ENCODE data around the gene MYO7B. TPM values are rescaled to one million over a fixed set of nuclear protein-coding genes. Genes with fewer than 3 reads are reported as not detected.

Gene MYO7B
- total and polyA plus RNA-seq, 2 donors (not counting 1 experiment from before 2014, with no cell fraction given), result under 0.01 TPM; not detected in 1

GRCh38 chr2:127638361-127639110 lies 103.1 kb downstream of the MYO7B start:
- Histone ChIP-seq H2AFZ (ENCODE audit: low read length) (no peak overlapping the region), H4K20me1 (ENCODE audit: control insufficient read depth, extremely low read depth, insufficient read depth, low read length) (no peaks in the 10 kb centered on the region), H3K36me3 (ENCODE audit: control insufficient read depth, insufficient read depth, low read length) (no peaks in the 10 kb centered on the region), H3K4me1 (ENCODE audit: control insufficient read depth, extremely low read depth, insufficient read depth, low read length) (peaks cover 9% of the 10 kb centered on the region), H3K4me2 (ENCODE audit: extremely low read depth, insufficient read depth, low read length) (no peak overlapping the region), H3K27ac (ENCODE audit: insufficient read depth, low read length) (no peak overlapping the region), H3K27me3 (ENCODE audit: control insufficient read depth, insufficient read depth, low read length) (no peaks in the 10 kb centered on the region), H3K79me2 (ENCODE audit: control insufficient read depth, insufficient read depth, low read length) (no peaks in the 10 kb centered on the region), H3K9me3 (ENCODE audit: control insufficient read depth, insufficient read depth, low read depth, low read length) (no peaks in the 10 kb centered on the region), H3K9ac (ENCODE audit: insufficient read depth, low read length) (no peak overlapping the region), H3K4me3 (replicated peaks in 1 of 4; ENCODE audit: control extremely low read depth in 1 of 4, insufficient read depth in 1 of 4, low read depth in 3 of 4, low read length in 4 of 4) (no peak overlapping the region)
- TF ChIP-seq CTCF (conservative IDR thresholded peaks at IDR 0.05 in 1 of 2, IDR thresholded peaks at IDR 0.05 in 1 of 2; ENCODE audit: low read depth in 1 of 2, low read length in 2 of 2) (no peak), EZH2 (IDR thresholded peaks at IDR 0.05; ENCODE audit: low read length, missing control alignments) (no peak)
- no peak for DNase-seq (ENCODE audit: low read depth in 2 of 2)

- H3K36me3 ChIP-seq (ENCODE audit: control insufficient read depth, insufficient read depth, low read length), result no peaks in the 10 kb centered on the region
- no peak overlapping the region for H2AFZ ChIP-seq (ENCODE audit: low read length)
- H3K27me3 ChIP-seq (ENCODE audit: control insufficient read depth, insufficient read depth, low read length), result no peaks in the 10 kb centered on the region
- H4K20me1 ChIP-seq (ENCODE audit: control insufficient read depth, extremely low read depth, insufficient read depth, low read length), result no peaks in the 10 kb centered on the region
- H3K9ac ChIP-seq (ENCODE audit: insufficient read depth, low read length), result no peak overlapping the region
- H3K27ac ChIP-seq (ENCODE audit: insufficient read depth, low read length), result no peak overlapping the region
- no peaks in the 10 kb centered on the region for H3K79me2 ChIP-seq (ENCODE audit: control insufficient read depth, insufficient read depth, low read length)
- no peak overlapping the region for H3K4me3 ChIP-seq (replicated peaks in 1 of 4; ENCODE audit: control extremely low read depth in 1 of 4, insufficient read depth in 1 of 4, low read depth in 3 of 4, low read length in 4 of 4)
- H3K4me1 ChIP-seq (ENCODE audit: control insufficient read depth, extremely low read depth, insufficient read depth, low read length), result peaks cover 9% of the 10 kb centered on the region
- no peak for TF ChIP-seq CTCF (conservative IDR thresholded peaks at IDR 0.05 in 1 of 2, IDR thresholded peaks at IDR 0.05 in 1 of 2; ENCODE audit: low read depth in 1 of 2, low read length in 2 of 2)
- TF ChIP-seq EZH2 (IDR thresholded peaks at IDR 0.05; ENCODE audit: low read length, missing control alignments), result no peak
- H3K9me3 ChIP-seq (ENCODE audit: control insufficient read depth, insufficient read depth, low read depth, low read length), result no peaks in the 10 kb centered on the region
- no peak for DNase-seq (ENCODE audit: low read depth in 2 of 2)
- H3K4me2 ChIP-seq (ENCODE audit: extremely low read depth, insufficient read depth, low read length), result no peak overlapping the region
These were observed 103.6 kb downstream of the MYO7B start for GRCh38 chr2:127639111-127639474.

- Histone ChIP-seq H4K20me1 (ENCODE audit: control insufficient read depth, extremely low read depth, insufficient read depth, low read length) (no peaks in the 10 kb centered on the region), H2AFZ (ENCODE audit: low read length) (no peak overlapping the region), H3K36me3 (ENCODE audit: control insufficient read depth, insufficient read depth, low read length) (no peaks in the 10 kb centered on the region), H3K79me2 (ENCODE audit: control insufficient read depth, insufficient read depth, low read length) (no peaks in the 10 kb centered on the region), H3K9ac (ENCODE audit: insufficient read depth, low read length) (no peak overlapping the region), H3K4me3 (replicated peaks in 1 of 4; ENCODE audit: control extremely low read depth in 1 of 4, insufficient read depth in 1 of 4, low read depth in 3 of 4, low read length in 4 of 4) (no peak overlapping the region), H3K4me2 (ENCODE audit: extremely low read depth, insufficient read depth, low read length) (no peak overlapping the region), H3K27ac (ENCODE audit: insufficient read depth, low read length) (no peak overlapping the region), H3K27me3 (ENCODE audit: control insufficient read depth, insufficient read depth, low read length) (no peaks in the 10 kb centered on the region), H3K4me1 (ENCODE audit: control insufficient read depth, extremely low read depth, insufficient read depth, low read length) (peaks cover 9% of the 10 kb centered on the region), H3K9me3 (ENCODE audit: control insufficient read depth, insufficient read depth, low read depth, low read length) (no peaks in the 10 kb centered on the region)
- no peak for DNase-seq (ENCODE audit: low read depth in 2 of 2)
- TF ChIP-seq EZH2 (IDR thresholded peaks at IDR 0.05; ENCODE audit: low read length, missing control alignments) (no peak), CTCF (conservative IDR thresholded peaks at IDR 0.05 in 1 of 2, IDR thresholded peaks at IDR 0.05 in 1 of 2; ENCODE audit: low read depth in 1 of 2, low read length in 2 of 2) (no peak)
These were observed 104.9 kb downstream of the MYO7B start for GRCh38 chr2:127640082-127641072.
